Adipocyte (in vitro differentiated cells): ENCODE data around the gene PLEKHH2.

ENCODE experiments used
- DNase-seq: peaks from one replicate; pipeline ENCODE4 v3.0.0-alpha.2; 2015; ENCODE audit warnings: low read depth
- H3K27me3 ChIP-seq: replicated peaks from 2 replicates; pipeline ENCODE4 v1.7.0; 2013; ENCODE audit warnings: mild to moderate bottlenecking, low read length, moderate library complexity; ENCODE audit not compliant: control insufficient read depth, insufficient read depth
- H3K36me3 ChIP-seq: 2 replicates; pipeline ENCODE4 v1.7.0; 2013; ENCODE audit warnings: low read length, mild to moderate bottlenecking, moderate library complexity; ENCODE audit not compliant: control insufficient read depth, insufficient read depth, severe bottlenecking
- H3K4me1 ChIP-seq: 2 replicates; pipeline ENCODE4 v1.7.0; 2013; ENCODE audit warnings: mild to moderate bottlenecking, low read length, moderate library complexity; ENCODE audit not compliant: control insufficient read depth, insufficient read depth
- H3K4me3 ChIP-seq: 2 replicates; pipeline ENCODE4 v1.7.0; 2013; ENCODE audit warnings: mild to moderate bottlenecking, low read length, moderate library complexity
- H3K9ac ChIP-seq: 2 replicates; pipeline ENCODE4 v1.7.0; 2013; ENCODE audit warnings: mild to moderate bottlenecking, low read length, moderate library complexity
- H3K9me3 ChIP-seq: 2 replicates; pipeline ENCODE4 v1.7.0; 2013; ENCODE audit warnings: mild to moderate bottlenecking, low read length, moderate library complexity; ENCODE audit not compliant: control insufficient read depth

Gene PLEKHH2

GRCh38 chr2:43699761-43700160 lies 62.7 kb downstream of the PLEKHH2 start:
- Histone ChIP-seq H3K36me3 (no peaks in the 10 kb centered on the region), H3K4me3 (no peak overlapping the region), H3K9me3 (no peaks in the 10 kb centered on the region), H3K9ac (no peak overlapping the region), H3K4me1 (no peaks in the 10 kb centered on the region), H3K27me3 (no peaks in the 10 kb centered on the region)
- no peak for DNase-seq

DNA sequence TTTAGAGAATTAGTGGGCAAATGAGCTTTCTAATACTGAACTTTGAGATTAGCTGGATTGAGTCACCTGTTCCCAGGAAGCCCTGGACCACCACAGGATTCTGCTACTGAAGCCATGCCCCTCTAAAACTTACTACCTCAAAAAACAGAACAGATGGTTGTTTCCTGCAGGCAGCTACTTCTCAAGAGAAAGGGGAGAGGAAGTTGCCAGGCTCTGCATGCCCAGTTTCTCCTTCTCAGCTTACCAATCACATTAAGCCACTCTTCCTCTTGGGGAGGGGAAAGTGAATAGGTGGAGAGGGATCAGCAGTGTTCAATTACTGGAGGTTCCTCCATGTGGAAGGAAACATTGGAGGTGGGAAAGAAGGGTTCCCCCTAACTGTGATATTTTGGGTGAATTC lies 64.1 kb downstream of the PLEKHH2 start:
- Histone ChIP-seq H3K9me3 (no peaks in the 10 kb centered on the region), H3K27me3 (no peaks in the 10 kb centered on the region), H3K36me3 (no peaks in the 10 kb centered on the region), H3K4me1 (no peaks in the 10 kb centered on the region), H3K4me3 (no peak overlapping the region), H3K9ac (no peak overlapping the region)
- no peak for DNase-seq

- Histone ChIP-seq H3K9ac (peak overlapping the region; percentile 8), H3K4me3 (no peak overlapping the region), H3K9me3 (no peaks in the 10 kb centered on the region), H3K27me3 (no peaks in the 10 kb centered on the region), H3K36me3 (peaks cover 4% of the 10 kb centered on the region), H3K4me1 (peaks cover 14% of the 10 kb centered on the region)
- peak; percentile 44 for DNase-seq
Observed at GRCh38 chr2:43707255-43708015, 70.4 kb downstream of the PLEKHH2 start.

DNA sequence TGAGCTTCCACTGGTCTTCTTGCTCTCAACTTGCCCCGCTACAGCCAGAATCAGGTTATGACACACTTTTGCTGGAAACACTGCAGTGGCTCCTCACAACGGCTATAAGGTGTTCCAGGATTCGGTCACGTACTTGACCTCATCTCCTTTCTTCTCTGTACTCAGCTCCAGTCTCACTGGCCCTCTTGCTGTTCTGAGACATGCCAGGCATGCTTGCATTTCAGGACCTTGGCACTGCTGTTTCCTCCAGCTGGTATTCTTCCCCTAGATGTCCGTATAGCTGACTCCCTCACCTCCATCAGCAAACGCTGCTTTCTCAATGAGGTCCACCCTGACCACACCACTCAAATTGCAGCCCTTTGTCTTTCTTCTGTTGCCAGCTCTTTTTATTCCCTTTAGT lies 71.1 kb downstream of the PLEKHH2 start:
- Histone ChIP-seq H3K9me3 (no peaks in the 10 kb centered on the region), H3K36me3 (peaks cover 4% of the 10 kb centered on the region), H3K4me1 (peaks cover 22% of the 10 kb centered on the region), H3K9ac (no peak overlapping the region), H3K27me3 (no peaks in the 10 kb centered on the region), H3K4me3 (no peak overlapping the region)
- DNase-seq = no peak

- Histone ChIP-seq H3K9ac (no peak overlapping the region), H3K4me3 (no peak overlapping the region), H3K27me3 (no peaks in the 10 kb centered on the region), H3K36me3 (peaks cover 4% of the 10 kb centered on the region), H3K4me1 (peaks cover 29% of the 10 kb centered on the region), H3K9me3 (no peaks in the 10 kb centered on the region)
- no peak for DNase-seq
Observed at GRCh38 chr2:43708891-43709290, 71.8 kb downstream of the PLEKHH2 start.

- Histone ChIP-seq H3K4me1 (peaks cover 37% of the 10 kb centered on the region), H3K9ac (no peak overlapping the region), H3K4me3 (no peak overlapping the region), H3K27me3 (no peaks in the 10 kb centered on the region), H3K9me3 (no peaks in the 10 kb centered on the region), H3K36me3 (peaks cover 4% of the 10 kb centered on the region)
- DNase-seq = no peak
Observed at GRCh38 chr2:43710866-43711265, 73.8 kb downstream of the PLEKHH2 start.

DNA sequence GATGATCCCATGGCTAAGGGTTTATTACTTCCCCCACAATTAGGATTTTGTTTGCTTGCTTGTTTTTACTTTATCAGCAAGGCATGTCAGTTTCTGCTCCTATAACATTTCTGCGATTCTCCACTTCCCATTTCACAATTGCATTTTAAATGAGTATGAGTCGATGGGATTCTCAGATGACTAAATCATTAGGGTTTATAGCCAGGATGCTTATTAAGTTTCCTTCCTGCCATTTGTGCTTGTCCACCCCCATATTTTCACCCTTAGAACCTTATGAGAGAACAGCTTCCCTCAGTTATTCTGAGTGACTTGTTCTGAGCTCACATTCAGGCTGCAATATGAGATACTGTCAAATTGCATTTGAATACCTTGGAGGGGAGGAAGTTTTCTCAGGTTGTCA lies 77.1 kb downstream of the PLEKHH2 start:
- no peak overlapping the region for H3K4me3 ChIP-seq
- H3K36me3 ChIP-seq = no peaks in the 10 kb centered on the region
- no peak overlapping the region for H3K9ac ChIP-seq
- H3K27me3 ChIP-seq = no peaks in the 10 kb centered on the region
- no peaks in the 10 kb centered on the region for H3K9me3 ChIP-seq
- peak; percentile 36 for DNase-seq
- peaks cover 23% of the 10 kb centered on the region for H3K4me1 ChIP-seq

DNA sequence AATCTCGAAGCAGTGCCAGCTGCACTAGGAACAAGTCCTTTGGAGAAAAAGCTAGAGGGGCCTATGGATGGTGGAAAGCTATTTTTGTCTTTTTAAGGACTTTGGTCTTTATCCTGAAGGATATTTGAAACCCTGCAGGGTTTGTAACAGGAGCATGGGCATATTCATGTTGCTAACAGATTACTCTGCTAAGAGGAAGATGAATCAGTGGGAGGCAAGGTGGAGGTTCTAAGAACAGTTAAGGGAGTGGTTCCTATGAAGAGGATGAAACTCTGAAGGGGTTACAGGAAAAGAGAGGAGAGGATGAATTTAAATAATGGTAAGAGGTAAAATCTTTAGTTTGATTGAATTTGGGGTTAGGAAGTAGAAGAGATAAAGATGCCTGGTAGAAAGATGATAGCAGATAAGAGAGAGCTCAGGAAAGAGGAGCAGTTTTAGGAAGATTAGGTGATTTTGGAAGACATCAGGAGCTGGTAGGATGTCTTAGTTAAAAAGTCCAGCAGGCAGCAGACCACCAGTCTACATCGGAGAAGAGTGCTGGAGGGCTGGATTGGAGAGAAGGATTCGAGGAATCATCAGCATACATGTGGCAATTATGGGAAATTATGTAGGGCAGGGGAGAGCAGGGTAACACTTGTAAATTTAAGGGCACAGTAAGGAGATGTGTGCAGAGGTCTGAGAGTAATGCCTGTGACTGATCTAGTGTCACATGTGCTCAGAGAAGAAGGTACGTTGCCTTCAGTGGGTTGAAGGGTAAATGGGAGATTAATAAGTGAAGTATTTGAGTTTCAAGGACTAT lies 78.4 kb downstream of the PLEKHH2 start:
- Histone ChIP-seq H3K36me3 (no peaks in the 10 kb centered on the region), H3K9me3 (no peaks in the 10 kb centered on the region), H3K27me3 (no peaks in the 10 kb centered on the region), H3K9ac (no peak overlapping the region), H3K4me3 (no peak overlapping the region), H3K4me1 (peaks cover 23% of the 10 kb centered on the region)
- no peak for DNase-seq

- no peak overlapping the region for H3K4me3 ChIP-seq
- no peaks in the 10 kb centered on the region for H3K27me3 ChIP-seq
- H3K9ac ChIP-seq = no peak overlapping the region
- H3K4me1 ChIP-seq = peaks cover 23% of the 10 kb centered on the region
- H3K9me3 ChIP-seq = no peaks in the 10 kb centered on the region
- H3K36me3 ChIP-seq = no peaks in the 10 kb centered on the region
- no peak for DNase-seq
Observed at GRCh38 chr2:43717322-43717721, 80.3 kb downstream of the PLEKHH2 start.

DNA sequence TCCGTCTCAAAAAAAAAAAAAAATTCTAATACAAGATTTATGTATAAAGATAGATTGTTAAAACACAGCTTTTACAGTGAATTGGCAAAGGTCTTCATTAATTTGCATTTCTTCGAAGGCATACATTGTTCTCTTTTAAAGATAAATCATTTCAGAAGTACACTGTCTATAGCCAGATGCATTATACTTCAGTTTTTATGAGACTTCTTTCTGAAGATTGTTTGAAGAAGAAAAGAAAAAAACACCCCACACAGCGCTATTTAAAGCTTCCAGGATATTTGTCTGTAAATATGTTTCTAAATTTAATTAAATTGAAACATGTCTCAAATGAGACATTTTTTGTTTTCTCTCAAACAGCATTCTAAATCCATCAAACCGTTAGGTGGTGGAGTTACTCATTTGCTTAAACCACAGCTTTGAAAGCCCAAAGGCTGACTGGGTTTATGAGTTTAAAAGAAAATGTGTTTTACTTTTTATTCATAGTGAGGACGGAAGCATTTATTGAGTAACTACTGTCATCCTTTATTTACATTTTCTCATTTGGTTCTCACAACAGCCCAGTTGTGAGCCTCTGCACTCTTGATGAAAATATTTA lies 81.6 kb downstream of the PLEKHH2 start:
- no peak overlapping the region for H3K4me3 ChIP-seq
- peaks cover 10% of the 10 kb centered on the region for H3K4me1 ChIP-seq
- no peaks in the 10 kb centered on the region for H3K36me3 ChIP-seq
- no peak overlapping the region for H3K9ac ChIP-seq
- H3K9me3 ChIP-seq = no peaks in the 10 kb centered on the region
- no peak for DNase-seq
- H3K27me3 ChIP-seq = no peaks in the 10 kb centered on the region

DNA sequence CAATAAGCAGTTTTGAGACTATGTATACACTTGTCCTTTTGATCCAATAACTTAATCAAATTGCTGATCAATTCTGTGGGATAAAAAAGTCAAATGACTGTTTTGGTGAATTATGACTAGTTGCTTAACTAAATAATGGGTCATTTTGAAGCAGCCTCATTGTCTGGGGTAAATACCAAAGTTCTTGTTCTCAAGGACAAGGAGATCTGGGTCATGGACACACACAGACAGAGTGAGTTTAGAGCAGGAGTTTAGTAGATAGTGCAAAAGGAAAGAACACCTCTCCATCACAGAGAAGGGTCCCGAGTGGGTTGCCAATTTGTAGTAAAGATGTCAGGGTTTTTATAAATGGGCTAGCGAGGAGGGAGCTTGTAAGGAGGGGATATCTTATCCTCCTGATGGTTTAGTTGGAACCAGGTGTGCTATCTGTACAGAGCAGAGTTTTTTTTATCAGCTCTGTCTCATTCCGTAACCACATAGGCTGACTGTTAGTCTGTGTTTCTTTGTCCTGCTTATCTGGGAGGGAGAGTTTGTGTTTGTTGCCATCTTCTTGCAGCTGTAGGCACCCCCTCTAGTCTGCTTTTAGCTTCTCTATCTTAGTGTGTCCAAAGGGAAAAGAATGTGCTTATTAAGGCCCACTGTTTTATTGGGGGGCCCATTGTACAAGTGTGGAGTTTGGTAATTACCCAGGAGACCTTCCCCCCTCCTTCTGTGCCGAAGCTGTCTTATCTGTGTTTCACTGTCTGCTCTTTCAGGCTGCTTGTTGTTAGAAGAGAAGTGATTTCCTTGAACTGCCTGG lies 87.9 kb downstream of the PLEKHH2 start:
- no peak for DNase-seq
- no peak overlapping the region for H3K4me3 ChIP-seq
- H3K27me3 ChIP-seq = no peaks in the 10 kb centered on the region
- peaks cover 2% of the 10 kb centered on the region for H3K9me3 ChIP-seq
- H3K9ac ChIP-seq = no peak overlapping the region
- no peaks in the 10 kb centered on the region for H3K36me3 ChIP-seq
- peaks cover 6% of the 10 kb centered on the region for H3K4me1 ChIP-seq
